AG04449 (cell line): ENCODE data around the gene SDC3.
"Not testable (repeated sequence)": the region's sequence is repeated elsewhere in the genome, so short reads cannot be mapped to it uniquely, and the experiment has no call there.

ENCODE experiments used
- CTCF ChIA-PET: fragments of 350-600 bp; formaldehyde crosslinking; extraction: SDS; loops from one replicate; lab custom pipeline; 2021; ENCODE audit warnings: antibody characterized with exemption; lab: Yijun Ruan, JAX
- POLR2A ChIA-PET: fragments of 400-600, 350-600 bp; formaldehyde crosslinking; extraction: SDS; loops from one replicate; lab custom pipeline; 2020; ENCODE audit warnings: antibody characterized with exemption, inconsistent platforms; lab: Yijun Ruan, JAX
- DNase-seq: peaks from one replicate; pipeline ENCODE4 v3.0.0-alpha.2; 2010; ENCODE audit warnings: low read depth, low spot score
- H3K4me3 ChIP-seq: 2 replicates; pipeline ENCODE4 v1.5.1; 2011; ENCODE audit warnings: low read depth, mild to moderate bottlenecking, control low read depth, low read length
- CTCF ChIP-seq: IDR thresholded peaks from one replicate; pipeline ENCODE4 v1.5.1; 2011; ENCODE audit warnings: mild to moderate bottlenecking, moderate library complexity, low read length, control low read depth, inconsistent platforms; ENCODE audit not compliant: insufficient read depth; ENCODE audit errors: missing control alignments

SDC3 gene

DNA sequence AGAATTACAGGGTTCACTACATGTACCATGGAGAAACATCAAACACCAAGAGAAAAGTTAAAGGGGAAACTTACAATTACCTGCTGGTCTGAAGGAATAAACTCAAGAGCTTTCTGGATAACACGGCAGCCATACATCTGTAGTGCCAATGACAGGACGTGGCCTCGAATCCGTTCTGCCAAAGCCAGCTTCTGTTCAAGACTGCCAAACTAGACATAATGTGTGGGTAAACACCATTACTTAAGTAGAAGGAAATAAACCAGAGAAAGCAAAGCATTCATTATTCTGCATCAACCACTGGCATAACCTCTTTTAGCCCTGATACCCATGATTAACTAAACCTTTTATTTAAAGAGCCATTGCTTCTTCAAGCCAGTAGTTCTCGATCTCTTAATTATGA, 41.5 kb upstream of the SDC3 start:
- no peak for DNase-seq
- H3K4me3 ChIP-seq, result no peak overlapping the region
- TF ChIP-seq CTCF, result no peak
- ChIA-PET CTCF (interaction anchor here (1.0 kb wide), 1 partner anchor 13 kb away, joined by 3 read pairs; no protein-coding TSS in a partner anchor), POLR2A (no interaction called here)

DNA sequence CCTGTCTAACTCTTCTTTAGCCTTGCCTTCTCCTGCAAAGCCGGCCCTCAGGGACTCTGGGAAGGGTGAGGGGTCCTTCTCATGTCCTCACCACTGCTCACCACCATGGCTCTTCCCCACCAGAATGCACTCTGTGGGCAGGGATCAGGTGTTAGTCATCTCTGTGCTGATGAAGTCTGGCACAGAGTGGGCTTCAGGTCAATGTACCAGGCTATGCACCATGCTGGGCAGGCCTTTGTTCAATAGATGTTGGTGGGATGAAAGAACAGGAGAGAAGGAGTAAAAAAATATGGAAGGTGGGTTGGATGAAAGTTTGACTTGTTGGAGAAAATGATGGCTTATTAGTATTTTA, 40.9 kb upstream of the SDC3 start:
- DNase-seq, H3K4me3 ChIP-seq, POLR2A ChIA-PET: not testable (repeated sequence)
- CTCF ChIA-PET, result interaction anchor here (1.0 to 1.5 kb wide), 3 partner anchors 14 to 20 kb away, joined by 3 to 5 read pairs (median 4); no protein-coding TSS in a partner anchor

GRCh38 chr1:30948813-30949486, 40.4 kb upstream of the SDC3 start:
- H3K4me3 ChIP-seq, POLR2A ChIA-PET, DNase-seq: not testable (repeated sequence)
- CTCF ChIA-PET, result interaction anchor here (0.9 to 1.5 kb wide), 6 partner anchors 14 to 148 kb away, joined by 3 to 7 read pairs (median 4); no protein-coding TSS in a partner anchor

GRCh38 chr1:30948278-30948677, 39.7 kb upstream of the SDC3 start:
- TF ChIP-seq CTCF, result no peak
- CTCF ChIA-PET, result interaction anchor here (0.9 to 1.5 kb wide), 6 partner anchors 14 to 147 kb away, joined by 3 to 7 read pairs (median 4); no protein-coding TSS in a partner anchor
- no peak overlapping the region for H3K4me3 ChIP-seq
- POLR2A ChIA-PET, result no interaction called here
- no peak for DNase-seq

GRCh38 chr1:30947212-30947611, 38.7 kb upstream of the SDC3 start:
- TF ChIP-seq CTCF, result no peak
- ChIA-PET CTCF (interaction anchor here (1.2 to 2.1 kb wide), 3 partner anchors 18 to 167 kb away, joined by 3 to 11 read pairs (median 6); no protein-coding TSS in a partner anchor), POLR2A (no interaction called here)
- H3K4me3 ChIP-seq, result no peak overlapping the region
- DNase-seq, result no peak

- POLR2A ChIA-PET, result no interaction called here
- no peak for TF ChIP-seq CTCF
- CTCF ChIA-PET, result interaction anchor here (0.7 to 5.3 kb wide), 6 partner anchors 9 to 160 kb away, joined by 3 to 41 read pairs (median 4); no protein-coding TSS in a partner anchor
- H3K4me3 ChIP-seq, result no peak overlapping the region
- no peak for DNase-seq
Observed at GRCh38 chr1:30942326-30942963, 33.9 kb upstream of the SDC3 start.

- TF ChIP-seq CTCF, result no peak
- ChIA-PET CTCF (interaction anchor here (1.6 to 5.3 kb wide), 3 partner anchors 11 to 161 kb away, joined by 4 to 41 read pairs (median 5); no protein-coding TSS in a partner anchor), POLR2A (no interaction called here)
- DNase-seq, result no peak
- H3K4me3 ChIP-seq, result no peak overlapping the region
Observed at GRCh38 chr1:30940541-30940940, 32.0 kb upstream of the SDC3 start.
